Vagina (tissue), 2 donors: ENCODE results near the gene IZUMO4.

Experiments
- POLR2A ChIP-seq, 2 donors: fragments of 450-650 bp; IDR thresholded peaks; one replicate each; pipeline ENCODE4 v1.6.1; 2017; ENCODE audit warnings: antibody characterized with exemption in 2 of 2, mild to moderate bottlenecking in 2 of 2, moderate library complexity in 2 of 2
- POLR2AphosphoS5 ChIP-seq, 2 donors: sonication (generic); formaldehyde crosslinking; IDR thresholded peaks; one replicate each; pipeline ENCODE4 v1.9.0; 2017; ENCODE audit warnings: antibody characterized with exemption in 2 of 2, mild to moderate bottlenecking in 2 of 2, low read depth in 1 of 2; ENCODE audit not compliant: insufficient read depth in 1 of 2
- TF ChIP-seq, protein P1 (sequence below), 3 experiments: fragments of 450-650 bp in 2 of 3; fragments of 200-600 bp in 1 of 3; sonication (generic) in 1 of 3; IDR thresholded peaks; one replicate each; pipeline ENCODE4 v1.5.1; 2017 to 2019; ENCODE audit warnings: antibody characterized with exemption in 3 of 3, mild to moderate bottlenecking in 2 of 3, moderate library complexity in 2 of 3

DNA sequence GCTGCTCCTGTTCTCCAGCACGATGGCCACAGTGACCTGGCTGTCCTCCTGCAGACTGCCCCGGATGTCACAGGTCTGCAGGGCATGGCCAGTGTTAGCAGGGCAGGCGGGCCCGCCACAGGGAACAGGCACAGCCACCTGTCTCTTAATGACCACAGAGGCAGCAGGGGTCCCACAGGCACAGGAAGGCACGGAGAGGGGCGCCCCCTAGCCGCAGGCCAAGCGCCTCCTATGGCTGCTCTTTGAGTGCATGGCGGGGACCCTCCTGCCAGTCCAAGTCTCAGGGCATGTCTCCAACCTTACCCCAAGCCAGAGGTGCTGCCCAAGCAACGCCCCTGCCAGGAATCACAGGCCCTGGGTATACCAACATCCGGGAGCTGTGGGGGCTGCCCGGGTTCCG lies 14.1 kb downstream of the IZUMO4 start:
- TF ChIP-seq, protein P1, sequence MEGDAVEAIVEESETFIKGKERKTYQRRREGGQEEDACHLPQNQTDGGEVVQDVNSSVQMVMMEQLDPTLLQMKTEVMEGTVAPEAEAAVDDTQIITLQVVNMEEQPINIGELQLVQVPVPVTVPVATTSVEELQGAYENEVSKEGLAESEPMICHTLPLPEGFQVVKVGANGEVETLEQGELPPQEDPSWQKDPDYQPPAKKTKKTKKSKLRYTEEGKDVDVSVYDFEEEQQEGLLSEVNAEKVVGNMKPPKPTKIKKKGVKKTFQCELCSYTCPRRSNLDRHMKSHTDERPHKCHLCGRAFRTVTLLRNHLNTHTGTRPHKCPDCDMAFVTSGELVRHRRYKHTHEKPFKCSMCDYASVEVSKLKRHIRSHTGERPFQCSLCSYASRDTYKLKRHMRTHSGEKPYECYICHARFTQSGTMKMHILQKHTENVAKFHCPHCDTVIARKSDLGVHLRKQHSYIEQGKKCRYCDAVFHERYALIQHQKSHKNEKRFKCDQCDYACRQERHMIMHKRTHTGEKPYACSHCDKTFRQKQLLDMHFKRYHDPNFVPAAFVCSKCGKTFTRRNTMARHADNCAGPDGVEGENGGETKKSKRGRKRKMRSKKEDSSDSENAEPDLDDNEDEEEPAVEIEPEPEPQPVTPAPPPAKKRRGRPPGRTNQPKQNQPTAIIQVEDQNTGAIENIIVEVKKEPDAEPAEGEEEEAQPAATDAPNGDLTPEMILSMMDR (IDR thresholded peaks at IDR 0.05) = no peak
- TF ChIP-seq POLR2AphosphoS5 (IDR thresholded peaks at IDR 0.05; ENCODE audit: insufficient read depth in 1 of 2, low read depth in 1 of 2) (no peak), POLR2A (IDR thresholded peaks at IDR 0.05) (no peak)
